PC-3 (cell line): Measurements from ENCODE around the gene KCNH3.

Source experiments
- CTCF ChIP-seq: fragments of 300-600 bp; sonication (generic); conservative IDR thresholded peaks from 2 replicates; pipeline ENCODE4 v1.5.1; 2017; ENCODE audit warnings: antibody characterized with exemption, low read depth, mild to moderate bottlenecking, low read length
- EZH2 ChIP-seq: fragments of 300-600 bp; sonication (generic); IDR thresholded peaks from one replicate; pipeline ENCODE4 v1.6.1; 2017; ENCODE audit warnings: antibody characterized with exemption, mild to moderate bottlenecking, low read length; ENCODE audit not compliant: unreplicated experiment
- EZH2phosphoT487 ChIP-seq: fragments of 300-600 bp; sonication (generic); IDR thresholded peaks from 2 replicates; pipeline ENCODE4 v1.6.1; 2018; ENCODE audit warnings: mild to moderate bottlenecking, antibody characterized with exemption, low read length, borderline replicate concordance

- no peak for TF ChIP-seq CTCF
- TF ChIP-seq EZH2 = no peak
- no peak for TF ChIP-seq EZH2phosphoT487
Measured at GRCh38 chr12:49521389-49521788, 17.4 kb upstream of the KCNH3 start.
